ENCODE measurements around the gene PLEKHM2.

Gene PLEKHM2

DNA sequence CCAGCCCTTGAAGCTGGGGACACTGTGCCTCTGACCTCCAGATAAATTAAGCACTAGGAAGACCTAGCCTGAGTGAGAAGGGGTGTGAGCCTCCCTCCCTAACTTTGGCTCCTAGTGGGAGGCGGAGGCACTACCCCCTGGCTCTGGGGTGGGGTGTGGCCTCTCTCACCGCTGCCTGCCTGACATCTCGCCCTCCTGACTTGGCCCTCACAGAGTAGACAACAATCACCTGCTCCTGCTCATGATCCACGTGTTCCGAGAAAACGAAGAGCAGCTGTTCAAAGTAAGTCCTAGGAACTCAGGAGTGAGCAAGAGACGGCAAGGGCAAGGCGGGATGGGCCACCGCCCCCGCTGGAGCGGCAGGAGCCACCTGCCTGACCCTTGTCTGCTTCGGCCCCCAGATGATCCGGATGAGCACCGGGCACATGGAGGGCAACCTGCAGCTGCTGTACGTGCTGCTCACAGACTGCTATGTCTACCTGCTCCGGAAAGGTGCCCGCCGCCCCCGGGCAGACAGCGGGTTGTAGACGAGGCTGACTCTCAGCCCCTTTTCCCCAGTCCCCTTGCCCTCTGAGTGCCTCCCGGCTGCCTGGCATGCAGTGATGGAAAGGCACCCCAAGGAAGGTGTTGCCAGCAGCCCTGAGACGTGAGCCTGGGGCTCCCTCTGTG lies 43.9 kb downstream of the PLEKHM2 start:
- no peak for DNase-seq

DNA sequence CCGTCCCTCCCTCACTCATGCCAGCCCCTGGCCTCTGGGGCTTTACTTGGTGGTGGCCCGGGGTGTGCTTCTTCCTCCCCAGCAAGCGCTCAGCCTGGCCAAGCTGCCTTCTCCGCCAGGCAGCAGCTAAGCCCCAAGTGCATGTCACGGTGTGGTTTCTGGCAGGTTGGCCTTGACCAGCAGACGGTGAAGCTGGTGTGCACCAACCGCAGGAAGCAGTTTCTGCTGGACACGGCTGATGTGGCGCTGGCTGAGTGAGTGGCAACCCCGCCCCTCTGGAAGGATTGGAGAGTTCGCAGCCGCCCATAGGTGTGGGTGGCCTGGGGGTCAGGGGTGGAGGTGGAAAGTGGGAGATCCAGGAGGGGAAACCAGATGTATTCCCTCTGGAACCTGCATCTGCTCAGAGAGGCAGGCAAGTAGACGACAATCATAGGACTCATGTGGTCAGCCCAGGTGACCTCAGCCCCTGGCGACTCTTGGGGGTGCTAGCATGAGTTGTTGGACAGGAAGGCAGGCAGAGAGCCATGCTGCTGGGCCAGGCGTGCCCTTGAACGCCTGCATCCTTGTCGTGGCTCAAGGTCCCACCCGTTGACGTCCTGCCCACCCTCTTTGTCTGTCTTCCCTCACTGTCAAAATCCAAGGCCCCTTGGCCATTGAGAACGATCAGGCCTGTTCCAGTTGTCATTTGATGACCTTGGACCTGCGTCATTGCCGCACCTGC lies 45.0 kb downstream of the PLEKHM2 start:
- no peak for DNase-seq

DNA sequence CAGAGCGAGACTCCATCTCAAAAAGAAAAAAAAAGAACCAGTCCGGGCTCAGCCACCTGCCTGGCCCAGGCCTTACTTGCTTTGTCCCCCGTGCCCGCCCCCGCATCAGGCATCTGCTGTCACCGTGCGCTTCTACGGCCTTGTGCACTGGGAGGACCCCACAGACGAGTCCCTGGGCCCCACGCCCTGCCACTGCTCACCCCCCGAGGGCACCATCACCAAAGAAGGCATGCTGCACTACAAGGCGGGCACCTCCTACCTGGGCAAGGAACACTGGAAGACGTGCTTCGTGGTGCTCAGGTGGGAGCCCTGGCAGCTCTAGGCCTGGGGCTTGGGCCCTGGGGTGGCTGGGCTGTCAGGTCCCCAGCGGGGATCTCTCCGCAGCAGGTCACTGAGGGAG lies 46.3 kb downstream of the PLEKHM2 start:
- no peak for DNase-seq

DNA sequence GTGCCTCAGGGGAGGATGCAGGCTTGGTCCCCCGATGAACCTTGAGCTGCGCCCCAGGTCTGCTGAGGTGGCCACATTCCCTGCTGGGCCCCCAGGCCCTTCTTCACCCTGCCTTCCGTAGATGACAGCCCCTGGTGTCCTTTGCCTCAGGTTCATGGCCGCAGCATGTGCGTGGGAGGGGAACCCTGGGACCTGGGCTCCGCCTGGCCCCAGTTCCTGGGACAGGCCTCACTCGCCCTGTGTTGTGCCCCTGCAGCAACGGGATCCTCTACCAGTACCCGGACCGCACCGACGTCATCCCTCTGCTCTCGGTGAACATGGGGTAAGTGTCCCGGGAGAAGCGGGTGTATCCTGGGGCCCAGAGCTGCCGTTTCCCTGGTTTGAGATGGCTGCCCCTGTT lies 46.8 kb downstream of the PLEKHM2 start:
- DNase-seq, result no peak

DNA sequence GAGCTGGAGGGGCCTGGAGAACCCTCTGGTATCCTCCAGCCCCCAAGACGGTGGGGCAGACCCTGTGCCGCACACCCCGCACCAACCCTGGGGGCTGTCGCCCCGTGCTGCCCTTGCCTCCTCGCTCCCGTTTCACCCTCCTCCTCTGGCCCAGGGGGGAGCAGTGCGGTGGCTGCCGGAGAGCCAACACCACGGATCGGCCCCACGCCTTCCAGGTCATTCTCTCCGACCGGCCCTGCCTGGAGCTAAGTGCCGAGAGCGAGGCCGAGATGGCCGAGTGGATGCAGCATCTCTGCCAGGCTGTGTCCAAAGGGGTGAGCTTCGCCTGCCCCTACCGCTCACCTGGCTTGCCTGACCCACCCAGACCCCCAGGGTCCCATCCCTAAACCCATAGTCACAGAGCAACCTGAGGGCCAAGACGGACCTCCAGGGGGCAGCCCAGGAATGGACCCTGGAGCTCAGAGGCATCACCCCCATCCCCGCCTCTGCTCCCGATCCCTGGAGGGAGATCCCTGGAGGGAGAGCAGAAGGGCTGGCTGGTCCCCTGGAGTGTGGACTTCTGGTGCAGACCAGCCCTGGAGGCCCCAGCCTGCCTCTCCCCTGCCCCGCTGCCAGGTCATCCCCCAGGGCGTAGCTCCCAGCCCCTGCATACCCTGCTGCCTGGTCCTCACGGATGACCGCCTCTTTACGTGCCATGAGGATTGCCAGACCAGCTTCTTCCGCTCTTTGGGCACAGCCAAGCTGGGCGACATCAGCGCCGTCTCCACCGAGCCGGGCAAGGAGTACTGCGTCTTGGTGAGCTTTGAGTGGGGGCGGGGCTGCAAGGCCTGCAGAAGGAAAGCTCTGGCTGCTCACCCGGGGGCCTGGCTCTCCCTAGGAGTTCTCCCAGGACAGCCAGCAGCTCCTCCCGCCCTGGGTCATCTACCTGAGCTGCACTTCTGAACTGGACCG lies 47.9 kb downstream of the PLEKHM2 start:
- DNase-seq, result no peak

DNA sequence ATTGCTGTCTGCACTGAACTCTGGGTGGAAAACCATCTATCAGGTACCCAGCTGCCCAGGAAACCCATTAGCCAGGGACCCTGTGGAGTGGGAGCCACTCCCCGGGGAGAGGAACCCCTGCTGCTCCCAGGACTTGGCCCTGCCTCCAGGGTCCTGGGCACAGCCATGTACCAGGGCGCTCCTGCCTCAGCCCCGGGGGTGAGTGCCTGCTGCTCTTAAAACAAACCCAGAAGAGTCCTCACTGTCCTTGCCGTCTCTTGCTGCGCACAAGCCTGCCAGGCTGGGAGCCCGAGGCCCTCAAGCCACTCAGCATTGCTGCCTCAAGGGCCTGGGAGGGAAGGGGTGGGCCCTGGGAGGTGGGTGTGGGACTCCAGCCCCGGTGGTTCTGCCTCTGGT lies 48.6 kb downstream of the PLEKHM2 start:
- DNase-seq, result no peak

DNA sequence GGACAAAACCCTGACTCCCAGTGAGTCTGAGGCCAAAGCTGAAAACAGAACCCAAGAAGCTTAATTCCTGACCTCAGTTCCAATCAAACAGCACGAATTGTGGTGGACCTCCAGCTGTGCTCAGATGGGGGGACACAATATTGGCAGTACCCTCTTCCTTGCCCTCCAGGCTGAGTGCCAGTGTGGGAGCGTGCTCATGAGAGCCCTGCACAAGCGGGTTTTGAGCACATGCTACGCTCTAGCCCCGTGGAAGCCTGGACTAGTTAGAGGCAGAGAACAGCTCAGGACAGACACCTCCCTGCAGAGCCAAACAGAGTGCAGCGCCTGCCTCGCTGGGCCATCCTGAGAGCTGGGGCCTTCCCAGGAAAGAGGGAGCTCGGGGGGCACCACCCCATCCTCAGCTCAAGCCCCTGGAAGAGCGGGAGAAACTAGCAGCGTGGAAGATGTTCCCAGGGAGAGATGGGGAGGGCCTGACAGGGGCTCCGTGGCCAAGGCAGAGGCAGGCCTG lies 49.2 kb downstream of the PLEKHM2 start:
- no peak for DNase-seq

DNA sequence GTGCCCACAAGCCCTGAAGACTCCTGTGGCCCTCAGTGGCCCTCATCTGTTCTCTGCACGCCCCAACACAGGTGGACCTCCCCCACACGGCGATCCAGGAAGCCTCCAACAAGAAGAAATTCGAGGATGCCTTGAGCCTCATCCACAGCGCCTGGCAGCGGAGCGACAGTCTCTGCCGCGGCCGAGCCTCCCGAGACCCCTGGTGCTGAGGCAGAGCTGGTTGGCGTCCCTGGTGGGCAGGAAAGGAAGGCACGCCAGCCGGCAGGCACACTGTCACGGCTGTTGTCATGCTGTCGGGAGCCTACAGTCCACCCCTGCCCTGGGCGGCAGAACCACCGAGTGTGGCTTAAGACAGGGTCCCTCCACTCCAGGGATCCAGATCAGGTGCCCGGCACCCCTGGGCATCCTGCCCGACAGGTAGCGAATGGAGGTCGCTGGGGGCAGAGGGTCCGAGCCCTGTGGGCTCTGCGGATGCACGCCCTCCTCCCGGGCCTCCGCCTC lies 49.7 kb downstream of the PLEKHM2 start:
- DNase-seq, result no peak

DNA sequence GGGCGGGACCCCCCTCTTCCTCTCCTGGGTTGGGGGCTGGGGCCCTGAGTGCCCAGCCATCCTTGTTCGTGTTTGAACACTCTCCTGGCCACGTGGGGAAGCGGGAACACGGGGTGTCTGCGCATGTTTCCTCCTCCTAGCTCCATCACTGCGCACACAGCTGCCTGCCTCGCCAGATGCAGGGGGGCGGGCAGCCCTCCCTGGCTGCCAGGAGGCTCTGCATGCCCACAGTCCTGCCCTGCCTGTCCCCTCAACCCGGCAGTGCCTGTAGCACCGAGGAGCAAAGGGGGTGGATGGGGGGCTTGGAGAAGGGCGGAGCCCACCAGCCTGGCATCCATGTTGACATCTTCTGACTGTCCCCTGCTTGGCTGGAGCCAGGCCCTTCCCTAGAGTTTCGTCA lies 50.2 kb downstream of the PLEKHM2 start:
- no peak for DNase-seq

DNA sequence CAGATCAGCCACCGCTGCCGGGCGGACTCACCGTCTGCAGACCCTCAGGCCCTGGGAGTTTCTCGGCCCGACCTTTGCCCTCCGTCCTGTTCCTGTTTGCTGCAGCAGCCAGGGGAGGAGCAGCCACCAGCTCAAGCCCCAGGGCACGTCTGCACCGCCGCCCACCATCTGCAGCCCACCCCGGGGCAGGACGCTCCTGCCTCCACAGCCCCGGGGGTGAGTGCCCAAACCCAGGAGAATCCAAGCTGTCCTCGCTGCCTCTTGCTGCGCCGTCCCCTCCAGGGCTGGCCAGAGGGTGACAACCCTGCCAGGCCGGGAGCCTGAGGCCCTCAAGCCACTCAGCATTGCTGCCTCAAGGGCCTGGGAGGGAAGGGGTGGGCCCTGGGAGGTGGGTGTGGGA lies 50.8 kb downstream of the PLEKHM2 start:
- DNase-seq, result no peak

DNA sequence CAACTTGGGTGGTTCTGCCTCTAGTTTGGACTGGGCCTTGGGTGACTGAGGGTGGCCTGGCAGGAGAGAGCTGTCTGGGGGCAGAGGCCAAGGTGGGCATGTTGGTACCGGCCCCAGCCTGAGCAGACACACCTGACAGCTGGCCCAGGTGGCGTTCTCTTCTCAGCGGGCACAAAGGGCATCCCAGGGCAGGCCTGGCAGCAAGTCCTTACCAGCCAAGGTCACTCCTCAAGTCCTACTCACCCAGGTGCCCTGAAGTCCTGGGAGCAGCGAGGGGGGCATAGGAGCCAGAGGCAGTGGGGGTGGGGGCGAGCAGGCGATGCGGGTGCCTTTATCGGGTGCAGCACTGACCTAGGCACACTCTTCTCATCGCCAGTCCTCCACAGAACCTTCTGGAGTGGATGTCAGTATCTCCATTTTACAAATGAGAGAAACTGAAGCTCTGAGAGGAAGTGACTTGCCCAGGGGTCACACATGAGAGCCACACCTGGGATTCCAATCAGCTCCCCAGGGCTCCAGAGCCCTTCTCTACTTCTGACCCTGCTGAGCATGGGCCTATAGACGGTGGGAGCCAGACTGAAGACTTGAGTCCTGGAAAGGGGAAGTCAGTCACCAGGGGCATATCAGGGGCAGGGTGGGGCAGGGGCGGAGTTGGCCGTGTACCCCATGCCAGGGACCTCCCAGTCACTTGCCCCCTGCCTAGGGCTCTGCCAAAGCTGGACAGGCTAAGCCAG lies 51.4 kb downstream of the PLEKHM2 start:
- DNase-seq, result no peak

DNA sequence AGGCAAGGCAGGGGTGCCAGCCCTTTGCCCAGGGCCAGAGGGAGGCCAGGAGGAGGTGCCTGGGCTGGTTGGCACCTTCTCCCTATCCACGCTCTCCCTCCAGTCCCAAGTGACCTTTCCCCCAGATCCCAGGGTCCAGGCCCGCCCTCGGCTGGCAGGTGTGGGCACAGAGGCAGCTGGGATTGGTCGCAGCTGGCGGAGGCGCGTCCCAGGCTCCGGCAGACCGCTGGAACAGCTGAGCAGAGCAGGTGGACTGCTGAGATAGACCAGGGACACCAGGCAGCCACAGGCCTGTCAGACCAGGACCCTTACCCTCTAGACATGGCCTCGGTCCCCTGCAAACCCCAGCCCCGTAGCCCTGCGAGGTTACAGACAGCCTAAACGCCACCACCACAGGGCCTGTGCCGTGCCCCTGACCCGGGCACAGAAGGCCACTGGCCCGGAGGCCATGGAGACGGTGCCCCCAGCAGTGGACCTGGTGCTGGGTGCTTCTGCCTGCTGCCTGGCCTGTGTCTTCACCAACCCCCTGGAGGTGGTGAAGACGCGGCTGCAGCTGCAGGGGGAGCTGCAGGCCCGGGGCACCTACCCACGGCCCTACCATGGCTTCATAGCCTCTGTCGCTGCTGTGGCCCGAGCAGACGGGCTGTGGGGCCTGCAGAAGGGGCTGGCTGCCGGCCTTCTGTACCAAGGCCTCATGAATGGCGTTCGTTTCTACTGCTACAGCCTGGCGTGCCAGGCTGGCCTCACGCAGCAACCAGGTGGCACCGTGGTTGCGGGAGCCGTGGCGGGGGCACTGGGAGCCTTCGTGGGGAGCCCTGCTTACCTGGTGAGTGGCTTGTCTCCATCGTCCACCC lies 52.1 kb downstream of the PLEKHM2 start, which contains the start of gene SLC25A34:
TSS of gene SLC25A34 (plus strand) at position 221 of the 854 bp plus-strand sequence. CDS start at position 449, 228 bp downstream.
- DNase-seq, result no peak

DNA sequence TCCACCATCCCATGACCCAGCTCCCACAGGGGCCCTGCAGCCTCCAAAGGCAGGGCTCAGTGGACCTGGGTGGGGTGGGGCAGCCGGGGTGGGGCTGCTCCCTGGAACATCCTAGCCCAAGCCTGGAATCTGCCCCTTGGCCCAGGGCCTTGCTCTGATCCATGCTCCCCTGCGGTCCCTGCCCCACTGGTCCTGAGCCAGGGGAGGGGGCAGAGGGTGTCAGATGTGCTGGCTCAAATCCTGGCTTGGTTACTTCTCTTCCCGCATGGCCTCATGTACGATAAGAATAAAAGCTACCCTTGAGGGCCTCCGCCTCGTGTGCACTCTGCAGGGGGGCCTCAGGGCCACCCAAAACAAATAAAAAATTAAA lies 52.8 kb downstream of the PLEKHM2 start:
- no peak for DNase-seq

DNA sequence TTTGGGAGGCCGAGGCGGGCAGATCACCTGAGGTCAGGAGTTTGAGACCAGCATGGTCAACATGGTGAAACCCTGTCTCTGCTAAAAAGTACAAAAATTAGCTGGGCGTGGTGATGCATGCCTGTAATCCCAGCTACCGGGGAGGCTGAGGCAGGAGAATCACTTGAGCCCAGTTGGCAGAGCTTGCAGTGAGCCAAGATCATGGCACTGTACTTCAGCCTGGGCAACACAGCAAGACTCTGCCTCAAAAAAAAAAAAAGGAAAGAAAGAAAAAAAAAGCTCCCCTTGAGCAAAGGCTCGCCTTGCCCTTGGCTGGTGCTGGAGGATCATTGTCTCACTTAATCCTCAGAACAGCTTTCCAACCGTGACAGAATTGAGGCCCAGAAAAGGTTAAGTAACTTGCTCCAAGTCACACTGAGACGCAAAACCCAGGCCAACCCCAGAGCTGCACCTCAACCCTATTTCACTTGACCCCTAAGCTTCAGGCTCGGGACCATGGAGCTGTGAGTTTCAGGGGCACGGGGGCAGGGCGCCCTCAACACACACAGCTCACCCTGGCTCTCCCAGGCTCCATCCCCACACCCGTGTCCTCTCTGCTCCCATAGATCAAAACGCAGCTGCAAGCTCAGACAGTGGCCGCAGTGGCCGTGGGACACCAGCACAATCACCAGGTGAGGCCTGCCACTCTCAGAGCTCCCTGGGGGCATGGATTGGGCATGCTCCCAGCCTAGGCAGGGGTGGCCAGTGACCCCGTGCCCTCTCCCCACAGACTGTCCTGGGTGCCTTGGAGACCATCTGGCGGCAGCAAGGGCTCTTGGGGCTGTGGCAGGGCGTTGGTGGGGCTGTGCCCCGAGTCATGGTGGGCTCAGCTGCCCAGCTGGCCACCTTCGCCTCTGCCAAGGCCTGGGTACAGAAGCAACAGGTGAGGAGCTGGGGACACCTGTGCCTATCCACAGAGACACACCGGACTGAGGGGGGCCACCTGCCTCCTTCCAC lies 53.5 kb downstream of the PLEKHM2 start:
- no peak for DNase-seq

DNA sequence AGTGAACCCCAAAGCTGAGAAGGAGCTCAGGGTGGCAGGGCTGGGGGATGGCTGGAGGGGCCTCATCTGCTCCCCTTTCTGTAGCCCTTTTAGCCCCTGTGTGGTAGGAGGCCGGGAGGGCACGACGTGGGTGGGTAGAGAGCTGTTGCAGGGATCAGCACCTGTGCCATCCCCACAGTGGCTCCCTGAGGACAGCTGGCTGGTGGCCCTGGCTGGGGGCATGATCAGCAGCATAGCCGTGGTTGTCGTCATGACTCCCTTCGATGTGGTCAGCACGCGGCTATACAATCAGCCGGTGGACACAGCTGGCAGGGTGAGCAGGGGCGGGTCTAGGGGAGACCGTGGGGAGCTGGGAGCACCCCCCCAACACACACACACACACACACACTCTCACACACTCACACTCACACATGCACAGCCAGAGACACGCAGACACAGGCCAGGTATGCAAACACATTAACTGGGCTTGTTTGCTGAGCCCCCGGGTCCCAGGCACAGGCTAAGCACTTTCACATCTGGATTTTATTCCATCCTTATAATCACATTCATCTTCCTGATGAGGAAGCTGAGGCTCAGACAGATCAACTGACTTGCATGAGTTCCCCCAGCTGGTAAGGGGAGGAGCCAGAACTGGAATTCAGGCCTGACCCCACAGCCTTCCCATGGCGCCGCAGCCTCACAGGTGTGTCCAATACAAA lies 54.4 kb downstream of the PLEKHM2 start:
- DNase-seq, result no peak

DNA sequence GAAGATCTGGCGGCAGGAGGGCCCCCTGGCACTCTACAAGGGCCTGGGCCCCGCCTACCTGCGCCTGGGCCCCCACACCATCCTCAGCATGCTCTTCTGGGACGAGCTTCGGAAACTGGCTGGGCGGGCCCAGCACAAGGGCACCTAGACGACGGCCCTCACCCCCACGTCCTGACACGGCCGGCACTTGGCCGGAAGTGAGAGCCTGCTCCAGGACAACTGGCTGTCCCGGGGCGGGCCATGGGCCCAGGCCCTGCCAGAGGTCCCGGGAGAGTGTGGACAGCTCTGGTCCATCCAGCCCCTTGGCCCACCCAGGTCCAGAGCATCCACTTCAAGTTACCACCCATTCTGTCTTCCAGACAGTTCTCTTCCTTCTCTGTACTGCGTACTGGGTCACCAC lies 55.1 kb downstream of the PLEKHM2 start:
- DNase-seq, result no peak

DNA sequence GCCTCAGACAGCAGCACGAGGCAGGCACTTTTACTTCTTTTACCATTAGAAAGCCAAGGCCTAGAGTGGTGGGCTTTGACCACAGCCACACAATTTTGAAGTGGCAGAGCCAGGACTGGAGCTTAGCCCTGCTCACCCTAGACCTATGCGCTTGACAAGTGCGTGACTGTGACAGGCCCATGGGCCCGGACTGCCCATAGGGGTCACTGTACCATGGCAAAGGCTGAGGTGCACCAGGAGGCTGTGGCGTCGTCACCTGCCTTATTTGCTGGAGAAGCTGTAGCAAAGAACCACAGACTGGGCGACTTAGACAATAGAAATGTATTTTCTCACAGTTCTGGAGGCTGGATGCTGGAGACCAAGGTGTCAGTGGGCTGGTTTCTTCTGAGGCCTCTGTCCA lies 55.6 kb downstream of the PLEKHM2 start:
- no peak for DNase-seq

DNA sequence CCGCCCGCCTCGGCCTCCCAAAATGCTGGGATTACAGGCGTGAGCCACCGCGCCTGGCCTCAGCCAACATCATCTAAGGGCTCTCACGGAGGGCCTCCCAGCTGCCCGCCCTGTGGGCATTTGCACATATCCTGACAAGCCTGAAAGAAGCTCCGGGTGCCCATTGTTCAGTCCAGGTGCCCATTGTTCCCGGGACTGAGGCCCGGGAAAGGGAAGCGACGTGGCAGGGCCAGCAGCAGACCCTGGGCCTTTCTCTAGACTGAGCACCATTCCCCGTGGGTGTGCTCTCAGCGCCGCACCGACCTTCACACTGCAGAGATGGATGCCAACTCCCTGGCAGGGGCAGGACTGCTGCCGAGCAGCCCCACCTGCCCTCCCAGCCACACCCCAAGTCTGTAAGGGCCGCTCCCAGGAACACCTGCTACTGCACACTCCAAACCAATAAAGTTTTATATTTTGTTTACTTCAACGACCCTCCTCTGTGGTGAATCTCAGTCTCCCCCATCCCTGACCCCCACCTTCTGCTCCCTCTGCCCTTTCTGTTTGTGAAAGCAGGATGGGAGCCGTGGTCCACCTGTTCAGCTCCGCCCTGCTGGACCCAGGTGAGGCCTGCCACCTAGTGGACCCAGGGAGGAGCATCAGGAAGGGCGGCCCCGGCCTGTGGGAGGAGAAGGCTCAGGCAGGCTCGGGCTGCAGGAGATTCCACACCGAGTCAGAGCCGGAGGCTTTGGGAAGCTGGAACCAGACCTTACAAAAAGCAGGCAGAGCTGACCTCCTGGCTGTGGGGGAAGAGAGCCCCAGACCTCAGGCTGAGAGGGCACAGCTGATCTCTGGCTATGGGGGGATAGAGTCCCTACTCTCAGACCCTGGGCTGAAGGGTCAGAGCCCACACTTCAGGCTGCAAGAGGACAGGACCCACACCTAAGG lies 57.1 kb downstream of the PLEKHM2 start:
- DNase-seq, result peak; percentile 60
